Activated CD4-positive, CD25-positive, alpha-beta regulatory T cell treated with anti-CD3 and anti-CD28 coated beads, Interleukin-2, amount 50 U/mL, for 24 hours (primary cell): ENCODE data around the gene GREM2.

Source experiments
- ATAC-seq, 2 donors: fragments of 150-1000 bp; cut with Tn5 transposase; one replicate each; pipeline ENCODE4 v1.10.0; 2021; ENCODE audit warnings: mild to moderate bottlenecking in 1 of 2, moderate library complexity in 1 of 2

Gene GREM2

GRCh38 chr1:240553351-240553750 lies 58.6 kb downstream of the GREM2 start:
- ATAC-seq, result no peak

DNA sequence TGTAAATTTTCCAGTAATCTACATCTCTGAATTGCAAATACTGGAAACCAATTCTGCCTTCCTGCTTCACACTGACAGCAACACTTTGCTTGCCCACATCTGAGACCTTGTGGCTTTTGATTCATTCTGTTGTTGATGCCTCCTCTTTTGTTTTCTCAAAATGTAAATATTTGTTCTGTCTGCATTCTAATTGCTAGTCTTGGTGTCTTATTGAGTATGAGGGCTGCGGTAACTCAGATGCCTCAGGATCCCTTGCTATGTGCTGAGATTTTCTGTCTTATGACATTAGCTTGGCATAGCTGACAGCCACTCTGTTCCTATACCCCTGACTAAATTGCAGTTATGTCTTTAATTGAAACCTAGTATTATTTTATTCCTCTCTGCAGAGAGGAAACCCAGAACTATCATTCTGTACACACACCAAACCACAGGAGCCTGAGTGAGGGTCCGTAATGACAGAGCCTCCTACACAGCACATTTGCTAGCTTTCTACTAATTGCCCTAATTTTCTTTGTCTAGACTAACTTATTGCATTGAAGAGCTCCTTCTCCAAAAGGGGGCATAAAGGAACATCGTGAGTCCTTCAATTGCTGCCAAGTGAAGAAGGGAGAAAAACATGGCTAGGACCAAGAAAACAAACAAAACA lies 72.1 kb downstream of the GREM2 start:
- no peak for ATAC-seq

DNA sequence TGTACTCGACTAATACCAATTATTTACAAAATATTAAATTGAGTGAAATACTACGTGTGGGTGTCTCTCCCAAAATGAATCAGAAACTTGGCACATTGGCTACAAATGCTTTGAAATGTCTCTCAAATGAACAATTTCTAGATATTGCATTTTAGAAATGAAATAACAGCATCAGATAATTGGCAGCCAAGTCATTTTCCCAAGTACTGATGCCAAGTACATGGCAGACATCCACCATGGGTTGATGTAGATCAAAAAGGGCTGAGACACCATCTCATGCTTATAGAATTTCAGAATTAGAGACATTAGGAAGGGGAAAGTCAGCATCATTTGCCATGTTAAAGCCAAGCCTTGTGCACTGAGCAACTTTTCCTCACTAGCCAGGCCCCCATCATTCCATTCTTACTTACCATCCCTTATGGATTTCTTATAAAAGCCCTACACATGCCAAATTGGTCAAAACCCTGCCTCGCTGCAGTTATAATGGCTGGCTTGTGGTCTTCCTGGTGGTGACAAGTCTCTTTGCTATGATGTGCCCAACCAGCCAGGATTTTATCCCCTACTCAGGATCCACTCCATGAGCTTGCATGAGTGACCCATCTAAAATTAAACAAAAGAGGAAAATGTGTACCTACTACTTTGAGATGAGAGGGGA lies 73.1 kb downstream of the GREM2 start:
- no peak for ATAC-seq

DNA sequence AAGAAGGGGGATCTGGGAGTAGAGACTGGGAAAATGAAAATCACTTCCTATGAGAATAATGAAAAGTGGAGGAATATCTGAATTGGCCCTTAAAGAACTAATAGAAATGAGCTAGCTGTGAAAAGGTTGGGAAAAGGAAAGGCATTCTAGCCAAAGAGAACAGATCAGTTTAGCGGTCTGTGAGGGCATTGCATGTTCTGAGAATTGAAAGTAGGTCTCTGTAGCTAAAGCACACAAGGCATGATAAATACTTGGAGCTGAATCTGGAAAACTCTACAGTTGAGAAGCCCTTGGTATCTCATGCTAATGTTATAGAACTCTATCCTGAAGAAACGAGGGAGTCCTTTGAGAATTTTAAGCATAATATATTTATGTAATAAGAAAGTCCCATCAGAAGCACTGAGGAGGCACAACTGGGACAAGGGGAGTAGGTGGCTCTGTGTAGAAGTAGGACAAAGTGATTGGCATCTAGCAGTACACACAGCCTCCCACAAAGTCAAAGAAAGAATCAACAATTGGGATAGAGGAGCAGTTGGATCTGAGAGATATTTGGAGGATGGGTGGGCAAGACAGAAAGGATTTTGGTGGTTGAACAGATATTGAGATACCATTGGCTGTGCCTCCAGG lies 78.7 kb downstream of the GREM2 start:
- ATAC-seq, result no peak

DNA sequence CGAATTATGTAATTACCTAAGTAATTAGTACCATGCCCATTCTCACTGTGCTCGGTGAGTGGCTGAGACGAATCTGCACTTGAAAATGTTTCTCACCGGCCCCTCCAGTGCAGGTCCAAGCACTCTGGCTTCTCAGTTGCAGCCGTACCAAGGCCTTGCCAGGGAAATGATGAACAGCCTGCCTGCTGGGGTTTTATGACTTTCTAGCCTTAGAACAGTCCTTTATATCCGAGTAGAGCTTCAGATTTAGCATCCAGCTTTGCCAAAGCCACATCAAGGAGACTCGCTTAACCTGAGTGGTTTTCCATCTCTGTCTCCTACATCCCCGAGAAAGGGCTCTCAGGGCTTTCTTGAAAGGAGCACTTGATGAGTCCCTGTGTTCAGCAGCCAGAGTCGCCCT lies 83.4 kb downstream of the GREM2 start:
- ATAC-seq, result no peak

DNA sequence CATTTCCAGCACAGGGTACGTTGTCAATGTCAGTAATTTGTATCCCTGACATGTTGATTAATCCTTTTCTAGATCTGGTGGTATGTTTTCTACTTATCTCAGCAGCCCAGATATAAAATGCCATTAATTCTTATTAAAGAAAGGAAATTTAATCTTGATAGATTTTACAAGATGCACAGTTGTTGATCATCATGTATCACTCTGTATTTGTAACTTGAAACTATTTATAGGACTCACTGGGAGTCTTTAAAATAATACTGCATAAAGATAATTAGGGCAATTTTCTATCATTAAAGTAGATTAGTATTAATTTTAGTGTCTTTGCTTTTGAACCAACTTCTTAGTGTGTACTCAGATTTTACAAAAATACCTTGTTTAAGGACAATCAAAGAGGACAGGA lies 84.9 kb downstream of the GREM2 start:
- ATAC-seq, result no peak

GRCh38 chr1:240526312-240526711 lies 85.6 kb downstream of the GREM2 start:
- no peak for ATAC-seq

DNA sequence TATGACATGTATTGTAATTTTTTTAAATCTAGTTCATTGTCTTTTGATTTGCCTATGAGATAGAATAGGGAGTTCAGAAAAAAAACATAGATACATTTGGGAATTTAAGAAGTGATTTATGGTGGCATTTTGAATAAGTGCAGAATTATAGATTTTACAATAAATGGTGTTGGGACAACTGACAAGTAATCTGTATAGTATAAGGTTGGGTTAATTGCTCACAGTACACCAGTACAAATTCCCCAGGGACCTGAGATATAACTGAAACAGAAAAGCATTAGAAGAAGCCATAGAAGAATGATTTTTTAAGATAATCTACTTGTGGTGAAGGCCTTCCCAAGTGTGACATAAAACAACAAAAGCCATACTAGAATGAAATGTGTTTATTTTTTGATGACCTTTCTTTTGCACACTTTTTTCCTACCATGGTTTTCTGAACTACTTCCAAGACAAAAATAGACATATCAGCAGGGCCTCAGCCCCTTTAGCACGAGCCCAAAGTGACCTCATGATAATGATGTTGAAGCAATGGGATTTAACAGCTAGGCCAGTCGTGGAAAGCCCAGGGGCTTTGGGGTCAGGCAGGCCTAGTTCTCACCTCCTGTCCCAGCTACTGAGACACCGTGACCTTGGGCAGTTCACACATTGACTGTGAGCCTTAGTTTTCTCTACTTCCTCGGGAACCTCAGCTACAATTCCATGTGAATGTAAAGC lies 87.4 kb downstream of the GREM2 start:
- ATAC-seq, result no peak

GRCh38 chr1:240522122-240522822 lies 89.7 kb downstream of the GREM2 start:
- no peak for ATAC-seq

DNA sequence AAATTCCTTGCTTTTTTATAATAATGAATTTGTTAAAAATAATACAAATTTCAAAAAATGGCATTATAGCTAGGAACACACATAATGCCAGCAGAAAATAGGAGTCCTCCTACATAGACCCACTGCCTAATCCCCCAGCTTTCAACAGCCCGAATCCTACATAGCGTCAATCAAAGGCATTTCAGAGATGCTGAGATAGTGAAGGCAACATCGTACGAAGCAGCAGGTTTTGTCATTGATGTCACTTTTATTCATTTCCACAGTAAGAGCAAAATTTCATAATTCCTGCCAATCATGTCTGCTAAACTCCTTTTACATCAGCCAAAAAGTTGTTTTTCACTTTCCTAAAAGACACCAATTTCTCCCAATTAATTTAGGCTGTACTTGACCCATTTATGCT lies 94.1 kb downstream of the GREM2 start:
- ATAC-seq, result no peak

DNA sequence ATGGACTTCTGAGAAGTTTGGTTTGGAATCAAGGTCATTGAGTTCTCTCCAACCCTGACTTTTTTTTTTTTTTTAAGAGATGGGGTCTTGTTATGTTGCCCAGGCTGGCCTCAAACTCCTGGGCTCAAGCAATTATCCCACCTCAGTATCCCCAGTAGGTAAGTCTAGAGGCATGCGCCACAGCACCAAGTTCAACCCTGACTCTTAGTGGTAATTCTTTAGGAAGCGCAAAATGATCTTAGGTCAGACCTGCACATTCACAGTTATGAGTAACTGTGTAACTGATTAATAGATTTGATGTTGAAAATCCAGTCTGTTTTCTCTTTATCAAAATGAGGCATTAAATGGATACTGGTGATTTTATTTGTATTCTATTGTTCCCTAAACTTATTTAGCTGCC lies 95.9 kb downstream of the GREM2 start:
- no peak for ATAC-seq

DNA sequence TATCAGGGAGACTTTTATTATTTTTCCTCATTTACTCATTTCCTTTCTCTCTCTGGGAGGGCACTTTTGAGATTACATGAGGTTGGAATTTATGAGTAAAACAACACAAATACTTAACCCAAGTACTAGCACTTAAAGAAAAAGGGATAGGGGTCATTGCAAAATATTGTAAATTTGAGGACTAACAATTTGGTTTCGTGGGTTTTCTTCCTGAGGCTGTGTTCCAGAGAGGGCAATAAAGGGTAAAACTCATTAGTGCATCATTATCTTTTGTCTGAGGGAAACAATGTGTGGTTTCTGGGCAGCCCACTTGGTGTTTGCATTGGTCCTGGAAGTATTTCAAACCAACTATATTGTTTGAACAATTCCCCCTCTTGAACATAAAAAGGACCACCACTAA lies 96.5 kb downstream of the GREM2 start:
- ATAC-seq, result no peak

DNA sequence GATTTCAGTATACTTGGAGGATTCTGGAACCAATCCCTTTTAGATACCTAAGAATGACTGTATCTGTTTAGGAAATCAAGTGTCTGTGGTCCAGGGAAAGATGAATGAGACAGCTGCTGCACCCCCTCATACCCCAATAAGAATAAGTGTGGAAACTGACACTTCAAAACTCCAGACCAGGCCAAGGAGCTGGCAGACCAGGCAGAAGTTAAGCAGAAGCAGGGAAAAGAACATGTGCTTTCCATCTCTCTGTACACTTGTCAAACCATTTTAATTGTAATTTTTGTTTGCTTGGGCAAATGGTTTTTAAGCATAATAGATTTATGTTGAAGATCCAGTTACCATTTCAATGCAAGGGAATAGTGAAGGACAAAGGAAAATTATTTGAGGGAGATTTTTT lies 100.2 kb downstream of the GREM2 start:
- ATAC-seq, result no peak

DNA sequence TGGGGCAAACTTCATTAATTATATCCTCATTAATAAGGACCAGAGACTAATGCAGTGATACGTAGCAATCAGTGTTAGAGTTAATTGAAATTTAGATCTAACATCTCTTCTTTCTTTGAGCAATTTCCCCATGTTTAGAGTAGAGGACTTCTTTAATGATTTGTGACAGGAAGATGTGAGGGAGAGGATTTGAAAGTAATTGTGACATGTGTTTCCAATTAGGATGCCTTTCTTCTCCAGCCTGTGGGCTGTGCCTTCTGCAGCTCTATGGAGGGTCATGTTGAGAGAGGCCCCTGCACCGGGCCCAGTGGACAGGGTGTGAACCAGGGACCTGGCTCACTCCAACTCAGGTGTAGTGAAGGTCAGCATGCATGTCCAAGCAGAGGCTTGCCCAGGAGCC lies 103.0 kb downstream of the GREM2 start:
- no peak for ATAC-seq

DNA sequence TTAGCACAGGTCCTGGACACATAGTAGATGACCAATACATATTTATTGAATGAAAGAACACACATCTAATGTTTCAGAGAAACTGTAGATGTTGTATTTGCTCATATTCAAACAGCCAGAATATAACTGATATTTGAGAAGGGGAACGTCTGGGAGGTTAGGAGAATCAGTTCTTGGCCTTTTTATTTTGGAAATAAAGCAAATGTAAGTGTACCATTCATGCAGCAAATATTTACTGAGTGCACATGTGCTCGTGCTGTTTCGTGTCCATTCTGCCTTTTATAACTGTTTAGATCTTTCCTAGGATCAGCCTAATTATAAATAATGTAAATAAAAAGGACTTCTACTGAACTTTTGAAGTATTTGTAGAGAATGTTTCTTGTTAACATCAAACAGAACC lies 103.8 kb downstream of the GREM2 start:
- no peak for ATAC-seq

DNA sequence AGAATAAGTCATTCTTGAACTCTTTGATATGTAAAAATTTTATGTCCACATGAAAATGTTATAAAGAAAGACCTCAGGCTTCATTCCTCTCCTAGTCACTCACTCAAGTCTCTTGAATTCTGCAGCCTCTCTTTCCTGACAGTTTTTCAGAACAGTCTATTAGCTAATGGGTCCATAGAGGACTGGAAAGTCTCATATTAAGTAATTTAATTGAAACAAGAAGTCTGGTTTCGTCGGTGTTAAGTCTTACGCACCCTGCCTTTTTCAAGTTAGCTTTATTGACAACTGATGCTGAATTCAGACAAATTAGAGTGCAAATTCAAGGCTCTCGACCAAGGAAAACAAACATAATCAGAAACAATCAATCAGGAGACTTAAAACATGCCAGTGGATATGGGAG lies 105.8 kb downstream of the GREM2 start:
- ATAC-seq, result no peak

DNA sequence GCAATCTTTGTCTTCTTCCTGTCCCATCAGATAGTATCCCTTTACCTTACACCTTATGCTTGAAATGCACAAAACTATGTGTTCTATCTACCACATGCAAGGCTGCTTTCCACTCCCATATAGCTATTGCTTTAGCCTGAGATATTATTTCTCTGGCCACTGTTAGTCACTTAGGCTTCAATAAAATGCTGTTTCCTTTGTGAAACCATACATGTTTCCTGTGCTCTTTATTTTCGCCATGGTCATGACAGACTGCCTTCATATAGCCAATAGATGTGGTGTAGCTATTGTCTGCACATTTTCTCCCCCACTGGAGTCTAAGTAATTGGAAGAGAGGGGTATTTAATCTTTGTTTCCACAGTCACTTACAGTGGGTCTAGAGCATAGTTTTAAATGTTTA lies 108.4 kb downstream of the GREM2 start:
- no peak for ATAC-seq

GRCh38 chr1:240503036-240503435 lies 108.9 kb downstream of the GREM2 start:
- ATAC-seq, result no peak

GRCh38 chr1:240501115-240501514 lies 110.8 kb downstream of the GREM2 start:
- no peak for ATAC-seq

DNA sequence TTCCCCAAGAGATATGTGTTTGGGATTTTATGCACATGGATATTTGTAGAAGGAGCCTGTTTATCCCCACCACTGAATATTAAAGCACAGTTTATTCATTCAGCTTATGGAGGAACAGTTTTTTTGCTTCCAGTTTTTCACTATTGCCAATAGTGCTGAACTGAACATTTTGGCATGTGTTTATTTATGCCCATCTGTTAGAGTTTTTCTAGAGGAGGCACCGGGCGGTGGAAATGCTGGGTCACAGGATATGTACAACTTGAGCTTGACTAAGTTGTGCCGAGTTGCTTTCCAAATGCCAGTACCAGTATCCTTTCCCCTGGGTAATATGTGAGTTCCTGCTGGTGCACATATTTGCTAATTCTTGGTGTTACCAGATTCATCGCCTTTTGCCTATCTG lies 111.3 kb downstream of the GREM2 start:
- ATAC-seq, result no peak

- no peak for ATAC-seq
These were observed 112.9 kb downstream of the GREM2 start for GRCh38 chr1:240499012-240499411.

GRCh38 chr1:240498335-240498734 lies 113.6 kb downstream of the GREM2 start:
- no peak for ATAC-seq

DNA sequence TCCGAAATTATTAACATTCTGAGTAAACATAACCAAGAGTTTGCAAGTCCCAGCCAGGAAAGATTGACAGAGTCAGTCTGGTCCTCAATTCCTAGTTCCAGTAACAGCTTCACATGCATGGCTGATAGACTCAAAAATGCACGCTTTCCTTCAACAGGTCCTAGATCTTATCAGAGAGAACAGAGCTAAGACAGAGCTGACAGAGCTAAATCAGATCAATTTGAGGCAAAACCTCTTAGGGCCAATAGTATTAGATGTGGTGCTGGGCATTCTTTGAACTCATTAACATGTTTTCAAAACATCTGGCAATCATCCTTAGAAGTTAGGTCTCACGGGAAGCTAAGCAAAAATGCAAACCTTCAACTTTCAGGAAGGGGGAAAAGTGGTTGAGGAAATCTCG lies 114.0 kb downstream of the GREM2 start:
- ATAC-seq, result no peak
